ENCODE measurements around the gene MRPL40. TPM values are rescaled to one million over a fixed set of nuclear protein-coding genes. Genes with fewer than 3 reads are reported as not detected.
A peak's percentile ranks its signal among the peaks of the same experiment; 100 is the strongest.

The MRPL40 gene
- total and polyA plus RNA-seq, 2 of the 13 experiments (the other 11 are each of a cell fraction or from before 2014, with no cell fraction given): 42.7 to 79.7 TPM

DNA sequence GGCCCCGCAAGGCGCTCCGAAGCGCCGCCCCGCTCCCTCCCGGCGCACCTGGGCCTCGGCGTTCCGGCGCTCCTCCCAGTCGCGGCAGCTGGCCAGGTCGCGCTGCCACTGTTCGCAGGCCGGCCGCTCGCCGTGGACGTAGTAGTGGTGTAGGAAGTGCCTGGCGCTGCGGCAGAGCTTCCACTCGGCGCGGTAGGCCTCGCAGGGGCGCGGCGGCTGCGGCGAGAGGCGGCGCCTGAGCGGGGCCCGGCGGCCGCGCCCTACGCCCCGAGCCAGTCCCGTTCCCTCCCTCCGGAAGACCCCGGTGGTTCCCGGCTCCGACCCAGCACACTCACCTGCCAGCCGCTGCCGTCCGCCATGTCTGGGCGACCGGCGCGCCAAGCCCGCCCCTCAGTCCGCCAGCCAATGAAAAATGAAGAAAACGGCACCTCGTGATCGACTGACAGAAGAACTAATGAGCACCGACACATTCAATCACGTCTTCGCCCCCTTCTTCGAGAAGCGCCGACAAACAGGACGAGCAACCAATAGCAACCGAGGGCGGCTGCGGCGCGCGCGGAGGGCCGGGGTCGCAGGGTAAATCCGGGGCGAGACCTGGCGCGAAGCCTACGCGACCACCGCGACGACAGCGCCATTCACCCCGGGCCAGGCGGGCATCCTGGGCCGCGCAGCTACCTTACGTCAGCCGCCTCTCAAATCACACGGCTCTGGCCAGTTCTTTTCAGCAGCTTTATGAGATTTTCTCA, 15.2 kb downstream of the MRPL40 start, which contains the start of gene C22orf39 (continued):
- TF ChIP-seq FOXP1 (IDR thresholded peaks at IDR 0.05): no peak
- TF ChIP-seq FOXP1 (CRISPR knock-in tag; IDR thresholded peaks at IDR 0.05): no peak
- no peak for TF ChIP-seq ESRRA (CRISPR knock-in tag; IDR thresholded peaks at IDR 0.05; ENCODE audit: low read depth)
- TF ChIP-seq, protein P1, sequence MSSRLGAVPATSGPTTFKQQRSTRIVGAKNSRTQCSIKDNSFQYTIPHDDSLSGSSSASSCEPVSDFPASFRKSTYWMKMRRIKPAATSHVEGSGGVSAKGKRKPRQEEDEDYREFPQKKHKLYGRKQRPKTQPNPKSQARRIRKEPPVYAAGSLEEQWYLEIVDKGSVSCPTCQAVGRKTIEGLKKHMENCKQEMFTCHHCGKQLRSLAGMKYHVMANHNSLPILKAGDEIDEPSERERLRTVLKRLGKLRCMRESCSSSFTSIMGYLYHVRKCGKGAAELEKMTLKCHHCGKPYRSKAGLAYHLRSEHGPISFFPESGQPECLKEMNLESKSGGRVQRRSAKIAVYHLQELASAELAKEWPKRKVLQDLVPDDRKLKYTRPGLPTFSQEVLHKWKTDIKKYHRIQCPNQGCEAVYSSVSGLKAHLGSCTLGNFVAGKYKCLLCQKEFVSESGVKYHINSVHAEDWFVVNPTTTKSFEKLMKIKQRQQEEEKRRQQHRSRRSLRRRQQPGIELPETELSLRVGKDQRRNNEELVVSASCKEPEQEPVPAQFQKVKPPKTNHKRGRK (CRISPR knock-in tag; IDR thresholded peaks at IDR 0.05): no peak
- TF ChIP-seq ZBTB1 (CRISPR knock-in tag; IDR thresholded peaks at IDR 0.05; ENCODE audit: borderline replicate concordance): no peak
- TF ChIP-seq TP53 (CRISPR knock-in tag; conservative IDR thresholded peaks at IDR 0.05): no peak
- no peak for TF ChIP-seq ZZZ3 (CRISPR knock-in tag; IDR thresholded peaks at IDR 0.05; ENCODE audit: borderline replicate concordance)
- TF ChIP-seq, protein P2, sequence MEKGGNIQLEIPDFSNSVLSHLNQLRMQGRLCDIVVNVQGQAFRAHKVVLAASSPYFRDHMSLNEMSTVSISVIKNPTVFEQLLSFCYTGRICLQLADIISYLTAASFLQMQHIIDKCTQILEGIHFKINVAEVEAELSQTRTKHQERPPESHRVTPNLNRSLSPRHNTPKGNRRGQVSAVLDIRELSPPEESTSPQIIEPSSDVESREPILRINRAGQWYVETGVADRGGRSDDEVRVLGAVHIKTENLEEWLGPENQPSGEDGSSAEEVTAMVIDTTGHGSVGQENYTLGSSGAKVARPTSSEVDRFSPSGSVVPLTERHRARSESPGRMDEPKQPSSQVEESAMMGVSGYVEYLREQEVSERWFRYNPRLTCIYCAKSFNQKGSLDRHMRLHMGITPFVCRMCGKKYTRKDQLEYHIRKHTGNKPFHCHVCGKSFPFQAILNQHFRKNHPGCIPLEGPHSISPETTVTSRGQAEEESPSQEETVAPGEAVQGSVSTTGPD (CRISPR knock-in tag; IDR thresholded peaks at IDR 0.05): no peak
- TF ChIP-seq MED13 (CRISPR knock-in tag; IDR thresholded peaks at IDR 0.05): no peak
- peak; percentile 66 for TF ChIP-seq RFXAP (CRISPR knock-in tag; IDR thresholded peaks at IDR 0.05; ENCODE audit: borderline replicate concordance)
- TF ChIP-seq, protein P3, sequence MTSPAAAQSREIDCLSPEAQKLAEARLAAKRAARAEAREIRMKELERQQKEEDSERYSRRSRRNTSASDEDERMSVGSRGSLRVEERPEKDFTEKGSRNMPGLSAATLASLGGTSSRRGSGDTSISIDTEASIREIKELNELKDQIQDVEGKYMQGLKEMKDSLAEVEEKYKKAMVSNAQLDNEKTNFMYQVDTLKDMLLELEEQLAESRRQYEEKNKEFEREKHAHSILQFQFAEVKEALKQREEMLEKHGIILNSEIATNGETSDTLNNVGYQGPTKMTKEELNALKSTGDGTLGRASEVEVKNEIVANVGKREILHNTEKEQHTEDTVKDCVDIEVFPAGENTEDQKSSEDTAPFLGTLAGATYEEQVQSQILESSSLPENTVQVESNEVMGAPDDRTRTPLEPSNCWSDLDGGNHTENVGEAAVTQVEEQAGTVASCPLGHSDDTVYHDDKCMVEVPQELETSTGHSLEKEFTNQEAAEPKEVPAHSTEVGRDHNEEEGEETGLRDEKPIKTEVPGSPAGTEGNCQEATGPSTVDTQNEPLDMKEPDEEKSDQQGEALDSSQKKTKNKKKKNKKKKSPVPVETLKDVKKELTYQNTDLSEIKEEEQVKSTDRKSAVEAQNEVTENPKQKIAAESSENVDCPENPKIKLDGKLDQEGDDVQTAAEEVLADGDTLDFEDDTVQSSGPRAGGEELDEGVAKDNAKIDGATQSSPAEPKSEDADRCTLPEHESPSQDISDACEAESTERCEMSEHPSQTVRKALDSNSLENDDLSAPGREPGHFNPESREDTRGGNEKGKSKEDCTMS (CRISPR knock-in tag; conservative IDR thresholded peaks at IDR 0.05): no peak
- no peak for TF ChIP-seq CENPX (CRISPR knock-in tag; IDR thresholded peaks at IDR 0.05)
- peak; percentile 66 for TF ChIP-seq ZNF777 (CRISPR knock-in tag; IDR thresholded peaks at IDR 0.05)
- TF ChIP-seq MTF1 (CRISPR knock-in tag; IDR thresholded peaks at IDR 0.05): 0 out of 2 replicates have a peak, but pooled peaks have one; percentile 7
- no peak for TF ChIP-seq NR3C1 (CRISPR knock-in tag; IDR thresholded peaks at IDR 0.05)
- TF ChIP-seq ZFP41 (CRISPR knock-in tag; IDR thresholded peaks at IDR 0.05; ENCODE audit: borderline replicate concordance): no peak
- TF ChIP-seq, protein P4, sequence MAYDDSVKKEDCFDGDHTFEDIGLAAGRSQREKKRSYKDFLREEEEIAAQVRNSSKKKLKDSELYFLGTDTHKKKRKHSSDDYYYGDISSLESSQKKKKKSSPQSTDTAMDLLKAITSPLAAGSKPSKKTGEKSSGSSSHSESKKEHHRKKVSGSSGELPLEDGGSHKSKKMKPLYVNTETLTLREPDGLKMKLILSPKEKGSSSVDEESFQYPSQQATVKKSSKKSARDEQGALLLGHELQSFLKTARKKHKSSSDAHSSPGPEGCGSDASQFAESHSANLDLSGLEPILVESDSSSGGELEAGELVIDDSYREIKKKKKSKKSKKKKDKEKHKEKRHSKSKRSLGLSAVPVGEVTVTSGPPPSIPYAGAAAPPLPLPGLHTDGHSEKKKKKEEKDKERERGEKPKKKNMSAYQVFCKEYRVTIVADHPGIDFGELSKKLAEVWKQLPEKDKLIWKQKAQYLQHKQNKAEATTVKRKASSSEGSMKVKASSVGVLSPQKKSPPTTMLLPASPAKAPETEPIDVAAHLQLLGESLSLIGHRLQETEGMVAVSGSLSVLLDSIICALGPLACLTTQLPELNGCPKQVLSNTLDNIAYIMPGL (CRISPR knock-in tag; IDR thresholded peaks at IDR 0.05; ENCODE audit: borderline replicate concordance in 1 of 2, low read depth in 1 of 2): peak in 1 of 2 experiments; percentile 19; a peak in 1 of 4 replicates
- TF ChIP-seq, protein P5, sequence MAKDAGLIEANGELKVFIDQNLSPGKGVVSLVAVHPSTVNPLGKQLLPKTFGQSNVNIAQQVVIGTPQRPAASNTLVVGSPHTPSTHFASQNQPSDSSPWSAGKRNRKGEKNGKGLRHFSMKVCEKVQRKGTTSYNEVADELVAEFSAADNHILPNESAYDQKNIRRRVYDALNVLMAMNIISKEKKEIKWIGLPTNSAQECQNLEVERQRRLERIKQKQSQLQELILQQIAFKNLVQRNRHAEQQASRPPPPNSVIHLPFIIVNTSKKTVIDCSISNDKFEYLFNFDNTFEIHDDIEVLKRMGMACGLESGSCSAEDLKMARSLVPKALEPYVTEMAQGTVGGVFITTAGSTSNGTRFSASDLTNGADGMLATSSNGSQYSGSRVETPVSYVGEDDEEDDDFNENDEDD (CRISPR knock-in tag; IDR thresholded peaks at IDR 0.05; ENCODE audit: borderline replicate concordance): peak; percentile 87; the same call in 1 of the 2 replicates
- TF ChIP-seq SNRNP70 (IDR thresholded peaks at IDR 0.05; ENCODE audit: low read depth, low read length): no peak
- no peak for TF ChIP-seq SAFB2 (CRISPR knock-in tag; IDR thresholded peaks at IDR 0.05; ENCODE audit: borderline replicate concordance, low read depth)
- no peak for TF ChIP-seq CEBPB (IDR thresholded peaks at IDR 0.05; ENCODE audit: borderline replicate concordance, low read depth, low read length)
- TF ChIP-seq ZNF713 (CRISPR knock-in tag; IDR thresholded peaks at IDR 0.05): no peak
